ENCODE measurements around the gene PDZD2. TPM values are rescaled to one million over a fixed set of nuclear protein-coding genes. Genes with fewer than 3 reads are reported as not detected.

The PDZD2 gene
- total RNA-seq, 1 donor from 2014 or later, result 1.1 TPM

GRCh38 chr5:31748458-31749172 lies 109.7 kb downstream of the PDZD2 start:
- no peak overlapping the region for H3K9ac ChIP-seq
- H2AFZ ChIP-seq (replicated peaks), result no peak overlapping the region
- no peak overlapping the region for H3K4me3 Mint-ChIP-seq
- H3K4me2 ChIP-seq, result no peak overlapping the region
- no peaks in the 10 kb centered on the region for H3K79me2 ChIP-seq (ENCODE audit: low read depth)
- no peaks in the 10 kb centered on the region for H3K36me3 Mint-ChIP-seq
- no peaks in the 10 kb centered on the region for H3K36me3 ChIP-seq
- TF ChIP-seq EZH2 (IDR thresholded peaks at IDR 0.05) (no peak), CTCF (IDR thresholded peaks at IDR 0.05) (no peak), EZH2phosphoT487 (IDR thresholded peaks at IDR 0.05) (no peak)
- no peaks in the 10 kb centered on the region for H3K9me3 Mint-ChIP-seq
- H3K27me3 ChIP-seq, result no peaks in the 10 kb centered on the region
- H3K4me3 ChIP-seq, result no peak overlapping the region
- H3F3A ChIP-seq (ENCODE audit: low read depth), result peaks cover 8% of the 10 kb centered on the region
- peaks cover 2% of the 10 kb centered on the region for H3K4me1 ChIP-seq
- no peaks in the 10 kb centered on the region for H3K9me3 ChIP-seq (ENCODE audit: low read depth)
- no peak overlapping the region for H3K27ac ChIP-seq
- H3K27me3 Mint-ChIP-seq (ENCODE audit: insufficient read depth, low read depth), result peaks cover 4% of the 10 kb centered on the region
- peaks cover 2% of the 10 kb centered on the region for H3K4me1 Mint-ChIP-seq
- H4K20me1 ChIP-seq (ENCODE audit: low read depth), result no peaks in the 10 kb centered on the region
- DNase-seq (ENCODE audit: low spot score), result no peak
- peak overlapping the region; percentile 72 for H3K27ac Mint-ChIP-seq

DNA sequence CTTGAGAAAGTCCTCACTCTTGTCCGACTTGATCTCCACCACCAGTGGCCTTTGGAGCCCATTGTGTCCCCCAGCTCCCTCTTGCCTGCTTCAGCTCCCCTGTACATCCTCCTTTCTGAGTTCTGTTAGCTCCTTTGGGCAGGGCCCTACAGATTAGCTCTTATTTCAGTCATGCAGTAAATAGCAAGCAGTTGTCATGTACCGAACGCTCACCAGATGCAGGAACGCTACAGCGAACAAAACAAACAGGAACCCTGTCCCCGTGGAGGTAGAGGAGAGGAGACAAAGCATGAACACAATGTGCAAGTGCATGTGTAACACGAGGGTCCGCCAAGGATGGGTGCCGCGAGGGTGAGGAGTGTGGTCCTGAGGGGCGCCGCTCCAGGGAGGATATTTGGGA lies 111.3 kb downstream of the PDZD2 start:
- H3K9ac ChIP-seq, result no peak overlapping the region
- no peak overlapping the region for H2AFZ ChIP-seq (replicated peaks)
- H3K79me2 ChIP-seq (ENCODE audit: low read depth), result no peaks in the 10 kb centered on the region
- Mint-ChIP-seq H3K36me3 (no peaks in the 10 kb centered on the region), H3K4me3 (no peak overlapping the region), H3K27me3 (ENCODE audit: insufficient read depth, low read depth) (peaks cover 6% of the 10 kb centered on the region), H3K9me3 (no peaks in the 10 kb centered on the region), H3K4me1 (peaks cover 16% of the 10 kb centered on the region), H3K27ac (no peak overlapping the region)
- DNase-seq (ENCODE audit: low spot score), result no peak
- H3K36me3 ChIP-seq, result no peaks in the 10 kb centered on the region
- no peaks in the 10 kb centered on the region for H3K9me3 ChIP-seq (ENCODE audit: low read depth)
- no peak overlapping the region for H3K27ac ChIP-seq
- H3K27me3 ChIP-seq, result no peaks in the 10 kb centered on the region
- H3F3A ChIP-seq (ENCODE audit: low read depth), result peaks cover 22% of the 10 kb centered on the region
- no peak overlapping the region for H3K4me2 ChIP-seq
- H3K4me1 ChIP-seq, result peaks cover 18% of the 10 kb centered on the region
- H4K20me1 ChIP-seq (ENCODE audit: low read depth), result no peaks in the 10 kb centered on the region
- H3K4me3 ChIP-seq, result no peak overlapping the region
- no peak for TF ChIP-seq CTCF (IDR thresholded peaks at IDR 0.05)
- TF ChIP-seq EZH2phosphoT487 (IDR thresholded peaks at IDR 0.05), result no peak
- TF ChIP-seq EZH2 (IDR thresholded peaks at IDR 0.05), result no peak

GRCh38 chr5:31751610-31752009 lies 112.7 kb downstream of the PDZD2 start:
- peaks cover 24% of the 10 kb centered on the region for H3K4me1 Mint-ChIP-seq
- H3K36me3 Mint-ChIP-seq, result no peaks in the 10 kb centered on the region
- no peak overlapping the region for H2AFZ ChIP-seq (replicated peaks)
- no peaks in the 10 kb centered on the region for H3K27me3 ChIP-seq
- no peaks in the 10 kb centered on the region for H3K79me2 ChIP-seq (ENCODE audit: low read depth)
- no peak overlapping the region for H3K9ac ChIP-seq
- H3K4me3 ChIP-seq, result no peak overlapping the region
- H3K4me1 ChIP-seq, result peaks cover 21% of the 10 kb centered on the region
- no peak overlapping the region for H3K4me3 Mint-ChIP-seq
- no peaks in the 10 kb centered on the region for H4K20me1 ChIP-seq (ENCODE audit: low read depth)
- DNase-seq (ENCODE audit: low spot score), result no peak
- no peaks in the 10 kb centered on the region for H3K9me3 Mint-ChIP-seq
- no peak overlapping the region for H3K4me2 ChIP-seq
- peaks cover 8% of the 10 kb centered on the region for H3K27me3 Mint-ChIP-seq (ENCODE audit: insufficient read depth, low read depth)
- TF ChIP-seq CTCF (IDR thresholded peaks at IDR 0.05), result no peak
- TF ChIP-seq EZH2 (IDR thresholded peaks at IDR 0.05), result no peak
- TF ChIP-seq EZH2phosphoT487 (IDR thresholded peaks at IDR 0.05), result no peak
- no peak overlapping the region for H3K27ac Mint-ChIP-seq
- H3K36me3 ChIP-seq, result no peaks in the 10 kb centered on the region
- no peaks in the 10 kb centered on the region for H3K9me3 ChIP-seq (ENCODE audit: low read depth)
- H3K27ac ChIP-seq, result no peak overlapping the region
- peaks cover 22% of the 10 kb centered on the region for H3F3A ChIP-seq (ENCODE audit: low read depth)

Data from neural progenitor cell (in vitro differentiated cells).